NCI-H1694 treated with DMSO at 0.1 percent for 48 hours (cell line): ENCODE results near the gene LRBA.
"Not testable (repeated sequence)": the region's sequence is repeated elsewhere in the genome, so short reads cannot be mapped to it uniquely, and the experiment has no call there.

ENCODE experiments used
- DNase-seq: peaks from one replicate; lab custom pipeline; 2025; lab: John Stamatoyannopoulos, UW

Gene LRBA

GRCh38 chr4:150943126-150943525 lies 72.0 kb downstream of the LRBA start:
- DNase-seq = no peak

GRCh38 chr4:150942539-150942938 lies 72.5 kb downstream of the LRBA start:
- no peak for DNase-seq

GRCh38 chr4:150940123-150940522 lies 75.0 kb downstream of the LRBA start:
- no peak for DNase-seq

GRCh38 chr4:150939530-150939929 lies 75.6 kb downstream of the LRBA start:
- DNase-seq = no peak

- DNase-seq = no peak
These were observed 76.1 kb downstream of the LRBA start for GRCh38 chr4:150938873-150939499.

- DNase-seq = no peak
These were observed 76.7 kb downstream of the LRBA start for GRCh38 chr4:150938417-150938816.

- no peak for DNase-seq
These were observed 81.1 kb downstream of the LRBA start for GRCh38 chr4:150934022-150934421.

GRCh38 chr4:150931796-150932195 lies 83.3 kb downstream of the LRBA start:
- no peak for DNase-seq

GRCh38 chr4:150931005-150931404 lies 84.1 kb downstream of the LRBA start:
- no peak for DNase-seq

- DNase-seq = no peak
These were observed 91.1 kb downstream of the LRBA start for GRCh38 chr4:150923945-150924344.

GRCh38 chr4:150921486-150921885 lies 93.6 kb downstream of the LRBA start:
- not testable (repeated sequence) for DNase-seq

GRCh38 chr4:150918562-150918961 lies 96.5 kb downstream of the LRBA start:
- not testable (repeated sequence) for DNase-seq

GRCh38 chr4:150911326-150911725 lies 103.8 kb downstream of the LRBA start:
- no peak for DNase-seq

GRCh38 chr4:150909116-150909515 lies 106.0 kb downstream of the LRBA start:
- DNase-seq = no peak

- no peak for DNase-seq
These were observed 108.0 kb downstream of the LRBA start for GRCh38 chr4:150906987-150907633.

- no peak for DNase-seq
These were observed 110.4 kb downstream of the LRBA start for GRCh38 chr4:150904671-150905070.

- no peak for DNase-seq
These were observed 111.5 kb downstream of the LRBA start for GRCh38 chr4:150903603-150904002.

GRCh38 chr4:150896497-150896896 lies 118.6 kb downstream of the LRBA start:
- no peak for DNase-seq

- no peak for DNase-seq
These were observed 124.8 kb downstream of the LRBA start for GRCh38 chr4:150890246-150890645.

GRCh38 chr4:150889306-150889705 lies 125.8 kb downstream of the LRBA start:
- no peak for DNase-seq

- DNase-seq = no peak
These were observed 126.5 kb downstream of the LRBA start for GRCh38 chr4:150888625-150889024.

- no peak for DNase-seq
These were observed 126.9 kb downstream of the LRBA start for GRCh38 chr4:150888217-150888616.

- DNase-seq = no peak
These were observed 128.5 kb downstream of the LRBA start for GRCh38 chr4:150886597-150886996.

GRCh38 chr4:150884625-150885024 lies 130.5 kb downstream of the LRBA start:
- DNase-seq = no peak
